Glomerular visceral epithelial cell (primary cell): ENCODE measurements around the gene CALM3.
"Not testable (repeated sequence)": the region's sequence is repeated elsewhere in the genome, so short reads cannot be mapped to it uniquely, and the experiment has no call there.

Experiments used
- DNase-seq: peaks from one replicate; pipeline ENCODE4 v3.0.0-alpha.2; 2016; ENCODE audit errors: extremely low spot score

Gene CALM3

GRCh38 chr19:46614114-46614722, 13.1 kb downstream of the CALM3 start:
- peak; percentile 81 for DNase-seq

DNA sequence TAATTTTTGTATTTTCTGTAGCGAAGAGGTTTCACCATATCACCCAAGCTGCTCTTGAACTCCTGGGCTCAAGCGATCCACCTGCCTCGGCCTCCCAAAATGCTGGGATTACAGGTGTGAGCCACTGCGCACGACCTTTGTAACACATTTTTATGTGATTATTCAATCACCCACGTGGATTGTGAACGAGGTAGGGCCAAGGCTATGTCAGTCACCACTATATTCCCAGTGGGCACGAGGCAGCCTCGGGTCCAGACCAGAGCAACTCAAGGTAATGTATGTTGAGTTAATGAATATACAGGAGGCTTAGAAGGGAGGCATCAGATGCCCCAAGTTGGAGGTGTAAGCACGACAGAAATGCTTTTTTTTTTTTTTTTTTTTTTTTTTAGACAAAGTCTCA, 14.8 kb downstream of the CALM3 start:
- no peak for DNase-seq

GRCh38 chr19:46616631-46617322, 15.6 kb downstream of the CALM3 start:
- DNase-seq: peak; percentile 74

DNA sequence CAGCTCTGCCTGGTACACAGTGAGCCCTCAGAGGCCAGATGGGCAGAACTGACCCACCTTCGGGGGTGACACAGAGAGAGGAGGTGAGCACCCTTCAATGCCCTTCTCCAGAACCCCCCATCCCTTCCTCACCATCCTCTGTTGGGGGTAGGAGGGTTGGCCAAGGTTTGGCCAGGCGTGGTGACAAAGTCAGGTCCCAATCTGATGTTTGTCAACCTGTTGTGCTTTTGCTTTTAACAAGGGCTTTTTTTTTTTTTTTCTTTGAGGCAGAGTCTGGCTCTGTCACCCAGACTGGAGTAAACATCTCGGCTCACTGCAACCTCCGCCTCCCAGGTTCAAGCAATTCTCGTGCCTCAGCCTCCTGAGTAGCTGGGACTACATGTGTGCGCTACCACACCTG, 16.5 kb downstream of the CALM3 start:
- no peak for DNase-seq

DNA sequence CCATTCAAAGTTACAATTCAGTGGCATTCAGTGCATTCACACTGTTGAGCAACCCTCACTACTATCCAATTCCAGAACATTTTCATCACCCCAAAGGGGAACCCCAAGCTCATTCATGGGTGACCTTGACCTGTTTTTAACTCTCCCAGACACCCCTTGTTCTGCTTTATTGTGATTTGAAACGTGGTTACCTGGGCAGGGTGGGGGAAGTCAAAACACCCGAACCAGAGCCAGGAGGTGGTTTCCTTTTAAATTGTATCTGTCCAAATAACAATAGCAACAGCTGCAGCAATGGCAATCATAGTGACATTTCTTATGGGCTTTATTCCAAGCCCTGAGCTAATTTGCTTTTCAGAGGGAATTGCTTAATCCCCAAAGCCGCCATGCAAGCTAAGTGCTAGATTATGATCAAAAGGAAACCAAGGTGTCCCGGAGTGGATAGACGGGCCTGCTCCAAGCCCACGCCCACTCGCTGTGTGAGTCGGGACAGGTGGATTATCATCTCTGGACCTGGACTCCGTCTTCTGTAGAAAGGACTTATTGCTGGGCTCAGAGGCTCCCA, 17.6 kb downstream of the CALM3 start:
- no peak for DNase-seq

- no peak for DNase-seq
Measured at GRCh38 chr19:46620267-46620666, 19.1 kb downstream of the CALM3 start.

GRCh38 chr19:46620716-46621115, 19.6 kb downstream of the CALM3 start:
- no peak for DNase-seq

- no peak for DNase-seq
Measured at GRCh38 chr19:46621191-46622117, 20.3 kb downstream of the CALM3 start.

DNA sequence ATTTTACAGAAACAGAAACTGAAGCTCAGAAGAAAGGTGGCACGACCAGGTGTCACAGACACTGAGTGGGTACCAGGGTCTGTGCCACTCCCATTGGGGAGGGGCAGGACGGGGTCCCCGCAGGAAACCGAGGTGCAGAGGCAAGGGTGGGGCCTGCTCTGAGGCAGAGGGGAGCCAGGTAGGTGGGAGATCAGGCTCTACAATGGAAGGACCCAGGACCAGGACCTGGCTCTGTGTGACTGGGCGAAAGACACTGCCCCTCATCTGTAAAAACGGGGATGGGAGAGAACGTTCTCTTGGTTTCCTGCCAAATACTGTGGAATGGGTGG, 21.0 kb downstream of the CALM3 start:
- DNase-seq: no peak

DNA sequence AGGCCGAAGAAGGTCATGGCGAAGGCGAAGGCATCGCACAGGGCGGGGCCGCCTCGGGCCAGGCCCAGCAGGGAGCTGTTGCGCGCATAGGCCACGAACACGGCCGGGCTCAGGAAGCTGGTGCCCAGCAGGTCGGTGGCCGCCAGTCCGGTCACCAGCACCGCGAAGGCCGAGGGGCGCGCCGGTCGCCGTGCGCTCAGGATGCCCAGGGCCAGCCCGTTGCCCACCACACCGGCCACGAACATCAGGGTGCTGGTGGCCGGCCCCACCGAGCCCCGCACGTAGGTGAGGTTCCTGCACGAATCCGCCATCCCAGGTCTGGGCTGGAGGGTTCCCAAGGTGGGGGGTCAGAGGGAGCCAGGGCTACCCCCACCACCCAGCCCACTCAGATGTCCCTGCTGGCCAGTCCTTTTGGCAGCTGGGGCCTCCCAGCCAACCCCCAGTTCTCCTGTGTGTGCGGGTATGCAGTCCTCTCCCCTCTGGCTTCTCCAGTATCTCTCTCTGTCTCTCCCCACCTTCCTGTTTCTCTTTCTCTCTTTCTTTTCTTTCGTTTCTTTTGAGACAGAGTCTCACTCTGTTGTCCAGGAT, 22.9 kb downstream of the CALM3 start:
- DNase-seq: no peak

DNA sequence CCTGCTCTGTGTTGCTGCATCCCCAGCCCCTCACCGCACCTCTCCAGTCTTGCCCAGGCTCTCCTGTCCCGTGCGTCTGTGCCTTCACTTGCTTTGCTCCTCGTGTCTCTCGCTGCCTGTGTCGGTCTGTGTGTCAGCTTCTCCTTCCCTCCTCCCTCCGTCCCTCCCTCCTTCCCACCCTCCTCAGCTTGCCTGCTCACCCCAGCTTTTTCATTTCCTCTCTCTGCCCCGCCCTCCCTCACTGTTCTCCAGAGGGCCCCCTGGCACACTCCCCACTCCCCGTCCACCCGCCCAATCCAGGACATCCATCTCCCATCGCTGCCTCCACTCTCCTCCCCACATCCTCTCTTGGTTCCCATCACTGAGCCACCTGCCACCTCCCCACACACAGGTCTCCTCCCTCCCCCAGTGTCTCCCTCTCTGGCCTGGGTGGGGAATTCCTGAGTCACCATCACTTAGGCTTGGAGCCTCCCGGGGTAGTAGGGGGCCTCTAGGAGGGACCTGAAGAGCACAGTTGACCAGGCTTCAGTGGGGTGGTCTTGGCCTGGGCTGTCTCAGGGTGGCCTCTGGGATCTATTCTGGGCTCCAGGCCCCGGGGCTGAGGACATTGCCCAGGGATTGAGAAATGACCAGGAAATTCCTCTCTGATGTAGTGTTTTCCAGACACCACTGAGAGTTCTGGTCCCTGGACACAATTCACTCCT, 24.0 kb downstream of the CALM3 start, which contains the start of gene PTGIR:
Gene PTGIR (minus strand): TSS at position 132 of the 704 bp plus-strand sequence. CDS start 864 bp downstream, outside the sequence.
- no peak for DNase-seq

DNA sequence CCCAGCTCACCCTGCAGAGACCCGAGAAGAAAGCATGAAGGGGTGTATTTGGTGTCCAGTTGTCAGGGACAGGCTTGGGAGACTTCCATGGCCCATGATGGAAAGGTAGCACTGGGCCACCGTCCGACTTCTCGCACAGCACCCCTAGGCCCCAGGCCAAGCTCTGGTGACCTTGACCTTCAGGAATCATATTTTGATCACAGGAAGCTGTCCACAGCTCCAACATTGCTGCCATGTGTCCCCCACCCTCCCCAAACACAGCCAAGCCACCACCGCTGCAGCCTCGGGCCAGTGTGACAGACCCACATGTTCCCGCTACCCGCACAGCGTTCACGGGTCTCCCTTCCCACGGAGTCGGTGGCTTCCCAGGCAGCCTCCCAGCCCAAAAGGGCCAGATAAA, 24.6 kb downstream of the CALM3 start:
- DNase-seq: no peak

DNA sequence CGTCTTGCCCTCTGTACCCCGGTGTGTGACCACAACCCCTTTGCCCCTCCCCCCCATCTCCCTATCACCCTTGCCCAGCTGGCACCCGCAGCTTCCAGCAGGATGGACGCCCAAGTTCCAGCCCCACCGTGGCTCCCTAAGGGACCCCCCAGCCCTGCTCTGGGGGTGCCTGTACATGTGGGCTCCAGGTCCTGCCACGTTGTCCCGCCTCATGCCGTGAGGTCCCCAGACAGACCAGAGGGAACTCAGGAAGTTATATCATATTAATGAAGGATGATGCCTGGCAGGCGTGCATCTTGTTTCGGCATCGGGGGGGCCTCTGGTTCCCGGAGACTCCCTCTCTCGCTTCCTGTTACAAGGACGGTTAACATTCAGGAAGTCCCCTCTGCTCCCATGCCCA, 25.3 kb downstream of the CALM3 start:
- no peak for DNase-seq

- DNase-seq: not testable (repeated sequence)
Measured at GRCh38 chr19:46628970-46629369, 27.8 kb downstream of the CALM3 start.

GRCh38 chr19:46629546-46630025, 28.5 kb downstream of the CALM3 start:
- no peak for DNase-seq

DNA sequence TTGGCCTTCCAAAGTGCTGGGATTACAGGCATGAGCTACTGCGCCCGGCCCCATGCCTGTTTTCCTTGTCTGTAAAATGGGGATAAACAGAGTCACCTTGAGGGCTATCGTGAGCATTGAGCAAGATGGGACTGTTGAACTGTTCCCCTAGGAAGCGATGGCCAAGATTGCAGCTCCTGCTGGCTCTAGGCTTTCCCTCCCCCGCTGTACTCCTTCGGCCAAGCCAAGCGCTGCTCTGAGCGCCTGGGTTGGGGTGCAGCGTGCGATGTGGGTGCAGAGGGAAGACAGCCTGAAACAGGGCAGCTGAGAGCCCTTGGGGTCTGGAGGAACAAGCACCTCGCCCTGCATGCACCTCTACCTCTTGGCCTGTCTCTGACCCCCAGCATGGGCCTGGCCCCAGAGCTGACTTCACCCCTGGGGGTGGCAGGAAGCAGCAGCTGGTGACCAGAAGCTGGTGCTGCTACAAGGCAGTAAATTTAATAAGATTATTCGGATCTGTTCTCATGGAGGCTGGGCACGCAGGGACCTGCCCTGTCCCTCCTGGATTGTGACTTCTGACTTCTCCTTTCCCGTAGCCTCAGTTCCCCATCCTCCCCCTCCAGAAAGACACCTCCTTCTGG, 29.6 kb downstream of the CALM3 start:
- DNase-seq: no peak

DNA sequence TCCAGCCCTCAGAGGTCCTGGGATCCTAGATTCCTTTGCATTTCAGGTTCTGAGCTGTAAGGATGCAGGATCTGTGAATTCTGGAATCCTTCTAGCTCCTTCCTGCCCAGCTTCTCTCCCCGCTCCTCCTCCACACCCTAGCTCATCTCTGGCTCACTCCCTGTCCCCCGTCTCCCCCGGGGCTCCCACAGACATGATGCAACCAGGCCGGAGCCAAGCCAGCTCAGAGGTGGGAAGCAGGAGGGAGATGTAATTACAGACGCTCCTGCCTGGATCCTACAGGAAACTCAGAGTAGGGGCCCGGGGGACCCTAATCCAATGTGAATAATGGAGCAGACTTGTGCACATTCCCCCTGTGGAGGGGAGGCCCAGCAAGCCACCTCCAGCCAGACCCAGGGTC, 30.4 kb downstream of the CALM3 start:
- DNase-seq: no peak

GRCh38 chr19:46633130-46633529, 32.0 kb downstream of the CALM3 start:
- DNase-seq: no peak

DNA sequence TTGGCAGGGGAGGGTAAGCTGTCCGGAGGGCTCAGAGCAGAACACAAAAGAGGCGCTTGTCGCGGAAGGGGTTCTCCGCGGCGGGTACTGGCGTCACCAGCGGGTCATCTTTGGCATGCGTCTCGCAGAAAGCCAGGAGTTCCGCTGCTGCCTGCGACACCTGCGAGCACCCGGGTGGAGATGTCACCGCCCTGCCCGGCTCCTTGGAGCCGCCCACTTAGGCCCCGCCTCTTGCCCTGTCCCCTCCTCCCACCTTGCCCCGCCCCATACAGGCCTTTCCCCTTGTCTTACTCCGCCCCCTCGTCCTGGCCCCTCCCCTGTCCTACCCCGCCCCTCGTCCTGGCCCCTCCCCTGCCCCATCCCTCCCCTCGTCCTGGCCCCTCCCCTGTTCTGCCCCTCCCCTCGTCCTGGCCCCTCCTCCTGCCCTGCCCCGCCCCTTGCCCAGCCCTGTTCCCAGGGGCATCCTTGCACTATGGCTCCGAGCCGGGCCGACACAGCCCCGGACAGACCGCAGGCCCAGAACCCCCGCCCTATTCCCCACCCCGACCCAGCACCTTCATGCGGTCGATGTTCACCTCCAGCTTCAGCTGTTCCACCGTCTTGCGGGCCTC, 33.0 kb downstream of the CALM3 start:
- peak; percentile 94 for DNase-seq

DNA sequence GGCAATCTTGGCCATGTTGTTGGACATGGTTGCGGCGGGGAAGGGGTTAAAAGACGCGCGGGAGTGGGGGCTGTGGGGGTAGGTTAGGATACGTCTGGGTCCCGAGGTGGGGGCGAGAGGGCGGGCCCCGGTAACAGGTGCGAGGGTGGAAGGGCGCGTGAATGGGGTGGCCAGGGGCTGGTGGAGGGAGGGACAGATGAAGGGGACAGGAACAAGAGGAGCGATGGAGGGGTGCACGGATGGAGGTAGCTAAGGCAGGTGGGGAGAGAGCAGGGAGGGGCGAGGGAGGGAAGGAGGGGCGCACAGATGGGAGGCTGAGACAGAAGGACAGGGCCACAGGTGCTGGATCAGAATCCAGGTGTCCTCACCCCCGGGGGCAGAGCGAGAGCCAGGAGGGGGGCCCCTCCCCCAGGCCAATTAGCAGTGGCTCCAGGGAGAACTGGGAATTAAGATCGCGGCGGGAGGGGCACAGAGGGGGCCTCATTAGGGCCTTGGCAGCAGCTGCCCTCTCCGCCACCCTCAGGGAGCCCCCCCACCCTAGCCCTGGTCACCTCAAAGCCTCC, 33.6 kb downstream of the CALM3 start:
- no peak for DNase-seq
